AG04450 (cell line): ENCODE data around the gene BUB1B. TPM values are rescaled to one million over a fixed set of nuclear protein-coding genes. Genes with fewer than 3 reads are reported as not detected.

Experiments used
- CTCF ChIA-PET: fragments of 300-600, 350-600 bp; formaldehyde crosslinking; extraction: SDS; loops from one replicate; lab custom pipeline; 2022; ENCODE audit warnings: antibody characterized with exemption, inconsistent platforms; lab: Charles Lee
- POLR2A ChIA-PET: fragments of 350-600 bp; formaldehyde crosslinking; extraction: SDS; loops from one replicate; lab custom pipeline; 2021; ENCODE audit warnings: antibody characterized with exemption, inconsistent platforms; lab: Yijun Ruan, JAX
- DNase-seq: peaks from one replicate; pipeline ENCODE4 v3.0.0-alpha.2; 2011; ENCODE audit warnings: low read depth, low spot score
- H3K27ac ChIP-seq: one replicate; pipeline ENCODE4 v1.5.1; 2012; ENCODE audit warnings: low read depth, low read length, control low read depth
- H3K27me3 ChIP-seq: one replicate; pipeline ENCODE4 v1.6.0; 2012; ENCODE audit warnings: low read length; ENCODE audit not compliant: control insufficient read depth, insufficient read depth
- H3K4me3 ChIP-seq: 2 replicates; pipeline ENCODE4 v1.5.1; 2011; ENCODE audit warnings: mild to moderate bottlenecking, low read depth, low read length, control low read depth
- H3K9me3 ChIP-seq: 2 replicates; pipeline ENCODE4 v1.5.1; 2012; ENCODE audit warnings: low read length; ENCODE audit not compliant: control insufficient read depth, insufficient read depth
- polyA plus RNA-seq: library from polyadenylated mRNA; depleted of rRNA; stranded (reverse); fragments of >200 nt; gene quantifications from 2 replicates; pipeline ENCODE4 v1.2.3, GENCODE V29; 2011
- TF ChIP-seq, protein P1 (sequence below): IDR thresholded peaks from 2 replicates; pipeline ENCODE4 v1.5.1; 2011; ENCODE audit warnings: low read depth, low read length, control low read depth, inconsistent platforms

Gene BUB1B
- polyA plus RNA-seq, 1 experiment: 9.0 TPM

DNA sequence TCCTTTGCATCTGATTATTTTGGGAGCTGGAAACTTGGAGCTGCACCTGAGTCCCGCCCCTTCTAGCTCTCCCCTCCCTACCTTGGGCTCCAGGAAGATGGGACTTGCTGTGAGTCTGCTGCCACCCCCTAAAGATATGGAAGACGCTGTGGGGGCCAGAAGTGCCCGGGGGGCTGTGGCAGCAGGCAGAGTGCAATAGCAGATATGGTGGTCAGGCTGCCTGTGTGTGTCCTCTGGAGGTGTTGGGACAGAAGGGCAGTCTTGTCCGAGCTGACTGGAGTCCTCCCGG, 78.5 kb downstream of the BUB1B start:
- TF ChIP-seq, protein P1, sequence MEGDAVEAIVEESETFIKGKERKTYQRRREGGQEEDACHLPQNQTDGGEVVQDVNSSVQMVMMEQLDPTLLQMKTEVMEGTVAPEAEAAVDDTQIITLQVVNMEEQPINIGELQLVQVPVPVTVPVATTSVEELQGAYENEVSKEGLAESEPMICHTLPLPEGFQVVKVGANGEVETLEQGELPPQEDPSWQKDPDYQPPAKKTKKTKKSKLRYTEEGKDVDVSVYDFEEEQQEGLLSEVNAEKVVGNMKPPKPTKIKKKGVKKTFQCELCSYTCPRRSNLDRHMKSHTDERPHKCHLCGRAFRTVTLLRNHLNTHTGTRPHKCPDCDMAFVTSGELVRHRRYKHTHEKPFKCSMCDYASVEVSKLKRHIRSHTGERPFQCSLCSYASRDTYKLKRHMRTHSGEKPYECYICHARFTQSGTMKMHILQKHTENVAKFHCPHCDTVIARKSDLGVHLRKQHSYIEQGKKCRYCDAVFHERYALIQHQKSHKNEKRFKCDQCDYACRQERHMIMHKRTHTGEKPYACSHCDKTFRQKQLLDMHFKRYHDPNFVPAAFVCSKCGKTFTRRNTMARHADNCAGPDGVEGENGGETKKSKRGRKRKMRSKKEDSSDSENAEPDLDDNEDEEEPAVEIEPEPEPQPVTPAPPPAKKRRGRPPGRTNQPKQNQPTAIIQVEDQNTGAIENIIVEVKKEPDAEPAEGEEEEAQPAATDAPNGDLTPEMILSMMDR: no peak
- Histone ChIP-seq H3K4me3 (peak overlapping the region; percentile 53), H3K27me3 (peaks cover 11% of the 10 kb centered on the region), H3K27ac (no peak overlapping the region), H3K9me3 (no peaks in the 10 kb centered on the region)
- no peak for DNase-seq
- POLR2A ChIA-PET: no interaction called here
- CTCF ChIA-PET: interaction anchor here (0.9 to 2.6 kb wide), 4 partner anchors 22 to 40 kb away, joined by 3 to 17 read pairs (median 12); no protein-coding TSS in a partner anchor

DNA sequence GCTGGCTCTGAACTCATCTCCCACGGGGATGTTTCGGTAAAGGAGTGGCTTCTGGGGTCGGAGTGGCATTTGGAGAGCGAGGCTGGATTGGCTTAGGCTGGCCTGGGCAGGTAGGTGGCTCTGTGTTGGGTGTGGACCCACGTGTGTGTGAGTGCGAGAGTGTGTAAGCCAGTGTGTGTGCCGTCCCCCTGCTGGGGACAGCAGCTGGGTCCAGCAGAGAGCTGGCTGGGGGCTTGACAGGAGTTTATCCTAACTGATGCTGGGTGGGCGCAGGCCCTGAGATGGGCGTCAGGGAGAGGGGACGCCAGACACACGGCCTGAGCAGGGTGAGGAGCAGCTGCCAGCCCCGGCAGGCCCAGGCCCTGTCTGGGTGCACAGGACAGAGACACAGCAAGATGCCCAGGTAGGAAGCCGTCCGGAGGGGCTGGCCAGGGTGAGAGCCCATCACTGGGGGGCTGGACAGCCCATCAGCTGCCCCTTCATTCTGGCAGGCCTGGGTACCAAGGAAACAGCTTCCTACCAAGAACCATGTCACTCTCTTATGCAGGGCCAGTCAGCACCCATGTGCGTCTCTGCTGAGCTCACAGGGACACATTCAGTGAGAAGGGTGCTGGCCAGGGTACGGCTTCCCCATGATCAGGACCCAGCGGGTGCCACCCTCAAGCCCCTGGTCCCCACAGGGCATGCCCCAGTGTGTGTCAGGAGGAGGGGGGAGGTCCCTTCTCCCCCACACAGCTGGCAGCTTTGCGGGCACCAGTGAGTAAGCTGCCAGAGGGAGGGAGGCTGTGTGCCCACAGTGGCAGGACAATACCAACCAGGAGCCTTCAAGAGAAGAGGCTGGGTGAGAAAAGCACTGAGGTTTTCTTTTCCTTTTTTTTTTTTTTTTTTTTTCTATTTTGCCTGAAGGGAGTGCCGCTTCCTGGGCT, 79.1 kb downstream of the BUB1B start:
- peaks cover 11% of the 10 kb centered on the region for H3K27me3 ChIP-seq
- H3K9me3 ChIP-seq: no peaks in the 10 kb centered on the region
- no peak overlapping the region for H3K4me3 ChIP-seq
- TF ChIP-seq, protein P1: no peak
- ChIA-PET POLR2A (no interaction called here), CTCF (interaction anchor here (2.0 to 2.6 kb wide), 2 partner anchors 23 to 35 kb away, joined by 12 to 17 read pairs; no protein-coding TSS in a partner anchor)
- no peak for DNase-seq
- H3K27ac ChIP-seq: no peak overlapping the region

DNA sequence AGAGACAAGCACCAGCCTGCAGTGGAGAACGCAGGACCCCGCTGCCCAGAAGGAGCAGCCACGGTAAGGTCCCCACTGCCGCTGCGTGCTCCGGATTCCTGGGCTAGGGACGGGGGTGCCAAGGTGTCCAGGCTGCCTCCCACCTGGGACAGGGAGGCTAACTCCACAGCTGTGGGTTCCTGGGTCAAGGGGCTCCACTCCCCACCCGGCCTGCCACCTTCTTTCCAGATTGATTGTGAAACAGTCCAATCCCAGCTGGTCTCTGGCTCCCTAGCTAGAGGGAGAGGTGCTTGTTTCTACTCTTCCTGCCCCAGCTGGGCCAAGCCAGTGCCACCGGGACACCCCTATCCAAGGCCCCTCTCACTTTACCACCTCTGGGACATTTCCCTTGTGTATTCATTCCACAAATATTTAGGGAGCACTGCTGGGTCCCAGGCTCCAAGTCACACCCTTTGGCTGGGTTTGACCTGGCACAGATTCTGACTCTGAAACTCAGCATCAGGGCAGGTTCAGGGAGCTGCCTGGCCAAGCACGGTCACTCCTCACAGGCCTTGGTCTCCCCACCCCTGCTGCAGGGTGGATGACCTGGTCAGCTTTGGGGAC, 79.9 kb downstream of the BUB1B start:
- DNase-seq: no peak
- ChIA-PET POLR2A (no interaction called here), CTCF (interaction anchor here (1.8 to 2.6 kb wide), 2 partner anchors 24 to 34 kb away, joined by 6 to 12 read pairs; no protein-coding TSS in a partner anchor)
- H3K27ac ChIP-seq: no peak overlapping the region
- TF ChIP-seq, protein P1: no peak
- H3K4me3 ChIP-seq: no peak overlapping the region
- no peaks in the 10 kb centered on the region for H3K9me3 ChIP-seq
- peaks cover 12% of the 10 kb centered on the region for H3K27me3 ChIP-seq

DNA sequence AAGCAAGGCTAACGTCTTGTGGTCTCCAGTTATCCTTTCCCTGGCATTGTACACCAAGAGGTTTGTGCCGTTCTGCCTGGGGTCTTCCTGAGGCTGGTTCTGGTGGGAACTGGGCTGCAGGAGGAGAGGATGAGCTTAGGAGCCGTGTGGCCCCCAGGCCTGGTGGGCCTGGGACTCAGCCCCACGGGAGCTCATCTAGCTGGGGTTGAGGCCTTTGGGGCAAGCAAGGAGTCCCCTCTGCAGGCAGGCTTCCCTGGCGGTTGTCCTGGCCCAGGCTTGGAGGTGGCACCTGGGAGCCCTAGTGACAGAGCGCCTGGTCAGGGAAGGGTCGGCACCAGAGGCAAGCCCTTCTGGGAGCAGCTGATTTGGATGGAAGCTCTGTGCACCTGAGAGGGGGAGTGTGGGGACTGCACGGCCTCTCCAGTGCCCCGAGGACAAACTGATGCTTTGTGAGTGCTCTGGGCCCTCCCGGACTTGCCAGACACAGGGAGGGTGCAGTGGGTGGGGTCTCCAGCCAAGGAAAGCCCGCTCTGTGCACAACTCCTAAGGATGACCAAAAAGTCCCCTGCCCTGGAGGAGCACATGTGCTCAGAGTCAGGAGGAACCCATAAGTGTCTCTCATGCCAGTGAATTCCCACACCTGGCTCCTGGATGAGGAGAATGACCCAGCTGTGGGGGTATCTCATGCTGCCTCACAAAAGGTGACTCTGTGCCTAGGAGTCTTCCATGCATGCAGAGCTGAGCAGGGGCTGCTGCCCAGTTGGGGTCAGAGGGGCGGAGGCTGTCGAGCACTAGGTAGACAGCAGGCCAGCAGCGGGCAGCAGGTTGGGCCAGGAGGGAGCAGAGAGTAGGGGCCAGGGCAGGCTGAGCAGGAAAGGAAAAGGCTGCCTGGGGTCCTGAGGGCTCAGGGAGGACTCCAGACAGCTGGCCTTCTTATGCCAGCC, 80.7 kb downstream of the BUB1B start:
- Histone ChIP-seq H3K9me3 (no peaks in the 10 kb centered on the region), H3K27ac (no peak overlapping the region), H3K4me3 (no peak overlapping the region), H3K27me3 (peaks cover 16% of the 10 kb centered on the region)
- ChIA-PET CTCF (interaction anchor here (1.8 kb wide), 1 partner anchor 33 kb away, joined by 6 read pairs; no protein-coding TSS in a partner anchor), POLR2A (no interaction called here)
- TF ChIP-seq, protein P1: no peak
- no peak for DNase-seq
